Vagina (tissue), 2 donors: ENCODE measurements around the gene SLC9C1. TPM values are rescaled to one million over a fixed set of nuclear protein-coding genes. Genes with fewer than 3 reads are reported as not detected.

Source experiments
- DNase-seq, 2 donors: peaks; one replicate each; pipeline ENCODE4 v3.0.0-alpha.2; 2017; ENCODE audit errors: extremely low spot score in 2 of 2
- H3K27ac ChIP-seq: fragments of 200-600 bp; sonication (generic); one replicate; pipeline ENCODE4 v1.5.1; 2019
- H3K27me3 ChIP-seq: fragments of 200-600 bp; sonication (generic); one replicate; pipeline ENCODE4 v1.5.1; 2019
- H3K36me3 ChIP-seq, 2 donors: fragments of 200-600 bp; sonication (generic); one replicate each; pipeline ENCODE4 v1.5.1; 2017 to 2019
- H3K4me1 ChIP-seq: fragments of 200-600 bp; sonication (generic); one replicate; pipeline ENCODE4 v1.5.1; 2019
- H3K4me3 ChIP-seq, 2 donors: fragments of 200-600 bp; sonication (generic); 1 replicate in 1 of 2; 2 replicates in 1 of 2; pipeline ENCODE4 v1.5.1; 2016 to 2019
- H3K9me3 ChIP-seq: fragments of 200-600 bp; sonication (generic); one replicate; pipeline ENCODE4 v1.5.1; 2019
- CTCF ChIP-seq, 3 experiments: fragments of 450-650 bp in 2 of 3; fragments of 200-600 bp in 1 of 3; sonication (generic) in 1 of 3; IDR thresholded peaks; one replicate each; pipeline ENCODE4 v1.5.1; 2017 to 2019; ENCODE audit warnings: antibody characterized with exemption in 3 of 3, mild to moderate bottlenecking in 2 of 3, moderate library complexity in 2 of 3
- POLR2A ChIP-seq, 2 donors: fragments of 450-650 bp; IDR thresholded peaks; one replicate each; pipeline ENCODE4 v1.6.1; 2017; ENCODE audit warnings: antibody characterized with exemption in 2 of 2, mild to moderate bottlenecking in 2 of 2, moderate library complexity in 2 of 2
- POLR2AphosphoS5 ChIP-seq, 2 donors: sonication (generic); formaldehyde crosslinking; IDR thresholded peaks; one replicate each; pipeline ENCODE4 v1.9.0; 2017; ENCODE audit warnings: antibody characterized with exemption in 2 of 2, mild to moderate bottlenecking in 2 of 2, low read depth in 1 of 2; ENCODE audit not compliant: insufficient read depth in 1 of 2
- intact Hi-C: fragments of 100-400 bp; cut with DNase I; formaldehyde crosslinking; loops from one replicate; pipeline ENCODE4 v1.15.1; 2023
- total RNA-seq: library from RNA; depleted of rRNA; stranded (reverse); fragments of >200 nt; gene quantifications from one replicate; pipeline ENCODE4 v1.2.3, GENCODE V29; 2016

SLC9C1 gene
- total RNA-seq, 1 donor from 2014 or later, result not detected

- TF ChIP-seq POLR2AphosphoS5 (IDR thresholded peaks at IDR 0.05; ENCODE audit: insufficient read depth in 1 of 2, low read depth in 1 of 2) (no peak), POLR2A (IDR thresholded peaks at IDR 0.05) (no peak), CTCF (IDR thresholded peaks at IDR 0.05) (no peak)
- no peak for DNase-seq
- Histone ChIP-seq H3K27ac (no peak overlapping the region), H3K27me3 (no peaks in the 10 kb centered on the region), H3K36me3 (no peaks in the 10 kb centered on the region), H3K4me1 (peaks cover 10% of the 10 kb centered on the region), H3K9me3 (no peaks in the 10 kb centered on the region), H3K4me3 (no peak overlapping the region)
- intact Hi-C loops, result loop anchor here (10.0 kb wide), 1 partner anchor 187 kb away; no protein-coding TSS in a partner anchor
Measured at GRCh38 chr3:112338021-112338726, 44.2 kb upstream of the SLC9C1 start.

GRCh38 chr3:112335434-112335781 lies 41.4 kb upstream of the SLC9C1 start:
- H3K4me1 ChIP-seq, result peaks cover 18% of the 10 kb centered on the region
- intact Hi-C loops, result loop anchor here (10.0 kb wide), 1 partner anchor 189 kb away; no protein-coding TSS in a partner anchor
- TF ChIP-seq POLR2A (IDR thresholded peaks at IDR 0.05) (no peak), POLR2AphosphoS5 (IDR thresholded peaks at IDR 0.05; ENCODE audit: insufficient read depth in 1 of 2, low read depth in 1 of 2) (no peak), CTCF (IDR thresholded peaks at IDR 0.05) (no peak)
- H3K27ac ChIP-seq, result peak overlapping the region; percentile 86
- H3K9me3 ChIP-seq, result no peaks in the 10 kb centered on the region
- H3K4me3 ChIP-seq, result no peak overlapping the region
- DNase-seq, result no peak
- H3K36me3 ChIP-seq, result no peaks in the 10 kb centered on the region
- H3K27me3 ChIP-seq, result no peaks in the 10 kb centered on the region

GRCh38 chr3:112334691-112335433 lies 40.8 kb upstream of the SLC9C1 start:
- TF ChIP-seq CTCF (IDR thresholded peaks at IDR 0.05) (no peak), POLR2AphosphoS5 (IDR thresholded peaks at IDR 0.05; ENCODE audit: insufficient read depth in 1 of 2, low read depth in 1 of 2) (no peak), POLR2A (IDR thresholded peaks at IDR 0.05) (no peak)
- Histone ChIP-seq H3K4me1 (peaks cover 18% of the 10 kb centered on the region), H3K9me3 (no peaks in the 10 kb centered on the region), H3K27ac (peak overlapping the region; percentile 86), H3K36me3 (no peaks in the 10 kb centered on the region), H3K4me3 (peak overlapping the region in 1 of 2 donors; percentile 65), H3K27me3 (no peaks in the 10 kb centered on the region)
- intact Hi-C loops, result loop anchor here (10.0 kb wide), 1 partner anchor 190 kb away; no protein-coding TSS in a partner anchor
- no peak for DNase-seq

GRCh38 chr3:112333381-112334317 lies 39.6 kb upstream of the SLC9C1 start:
- peaks cover 18% of the 10 kb centered on the region for H3K4me1 ChIP-seq
- intact Hi-C loops, result loop anchor here (10.0 kb wide), 1 partner anchor 191 kb away; no protein-coding TSS in a partner anchor
- peak overlapping the region; percentile 47 to 65 for H3K4me3 ChIP-seq
- TF ChIP-seq POLR2AphosphoS5 (IDR thresholded peaks at IDR 0.05; ENCODE audit: insufficient read depth in 1 of 2, low read depth in 1 of 2) (peak in 1 of 2 donors; percentile 18), POLR2A (IDR thresholded peaks at IDR 0.05) (no peak), CTCF (IDR thresholded peaks at IDR 0.05) (no peak)
- H3K9me3 ChIP-seq, result no peaks in the 10 kb centered on the region
- H3K27ac ChIP-seq, result peak overlapping the region; percentile 86
- no peak for DNase-seq
- no peaks in the 10 kb centered on the region for H3K27me3 ChIP-seq
- H3K36me3 ChIP-seq, result no peaks in the 10 kb centered on the region
